Measurements from ENCODE around the gene C11orf58. TPM values are rescaled to one million over a fixed set of nuclear protein-coding genes. Genes with fewer than 3 reads are reported as not detected.

Gene C11orf58
- total RNA-seq, 4 donors from 2014 or later = 144 to 202 (median 175) TPM

DNA sequence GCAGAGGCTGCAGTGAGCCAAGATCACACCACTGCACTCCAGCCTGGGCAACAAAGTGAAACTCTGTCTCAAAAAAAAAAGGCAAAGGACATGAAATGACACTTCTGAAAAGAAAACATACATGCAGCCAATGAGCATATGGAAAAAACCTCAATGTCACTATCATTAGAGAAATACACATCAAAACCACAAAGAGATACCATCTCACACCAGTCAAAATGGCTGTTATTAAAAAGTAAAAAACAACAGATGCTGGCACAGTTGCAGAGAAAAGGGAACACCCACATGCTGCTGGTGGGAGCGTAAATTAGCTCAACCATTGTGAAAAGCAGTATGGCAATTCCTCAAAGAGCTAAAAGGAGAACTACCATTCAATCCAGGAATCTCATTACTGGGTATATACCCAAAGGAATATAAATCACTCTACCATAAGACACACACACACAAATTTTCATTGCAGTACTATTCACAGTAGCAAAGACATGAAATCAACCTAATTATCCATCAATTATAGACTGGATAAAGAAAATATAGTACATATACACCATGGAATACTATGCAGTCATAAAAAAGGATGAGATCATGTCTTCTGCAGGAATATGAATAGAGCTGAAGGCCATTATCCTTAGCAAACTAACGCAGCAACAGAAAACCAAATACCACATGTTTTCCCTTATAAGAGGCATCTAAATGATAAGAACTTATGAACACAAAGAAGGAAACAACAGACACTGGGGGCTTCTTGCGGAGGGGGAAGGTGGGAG lies 15.7 kb upstream of the C11orf58 start:
- DNase-seq (ENCODE audit: extremely low spot score) = no peak
- Histone ChIP-seq H3K27me3 (no peaks in the 10 kb centered on the region), H3K9me3 (no peaks in the 10 kb centered on the region), H3K4me3 (no peak overlapping the region), H3K27ac (replicated peaks in 1 of 4) (no peak overlapping the region), H3K4me1 (no peaks in the 10 kb centered on the region), H3K36me3 (no peaks in the 10 kb centered on the region)
- intact Hi-C loops (cut with DNase I) = no loop called here
- TF ChIP-seq, protein P1, sequence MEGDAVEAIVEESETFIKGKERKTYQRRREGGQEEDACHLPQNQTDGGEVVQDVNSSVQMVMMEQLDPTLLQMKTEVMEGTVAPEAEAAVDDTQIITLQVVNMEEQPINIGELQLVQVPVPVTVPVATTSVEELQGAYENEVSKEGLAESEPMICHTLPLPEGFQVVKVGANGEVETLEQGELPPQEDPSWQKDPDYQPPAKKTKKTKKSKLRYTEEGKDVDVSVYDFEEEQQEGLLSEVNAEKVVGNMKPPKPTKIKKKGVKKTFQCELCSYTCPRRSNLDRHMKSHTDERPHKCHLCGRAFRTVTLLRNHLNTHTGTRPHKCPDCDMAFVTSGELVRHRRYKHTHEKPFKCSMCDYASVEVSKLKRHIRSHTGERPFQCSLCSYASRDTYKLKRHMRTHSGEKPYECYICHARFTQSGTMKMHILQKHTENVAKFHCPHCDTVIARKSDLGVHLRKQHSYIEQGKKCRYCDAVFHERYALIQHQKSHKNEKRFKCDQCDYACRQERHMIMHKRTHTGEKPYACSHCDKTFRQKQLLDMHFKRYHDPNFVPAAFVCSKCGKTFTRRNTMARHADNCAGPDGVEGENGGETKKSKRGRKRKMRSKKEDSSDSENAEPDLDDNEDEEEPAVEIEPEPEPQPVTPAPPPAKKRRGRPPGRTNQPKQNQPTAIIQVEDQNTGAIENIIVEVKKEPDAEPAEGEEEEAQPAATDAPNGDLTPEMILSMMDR (IDR thresholded peaks at IDR 0.05) = no peak
- TF ChIP-seq POLR2AphosphoS5 (IDR thresholded peaks at IDR 0.05) = no peak
- TF ChIP-seq POLR2A (IDR thresholded peaks at IDR 0.05; ENCODE audit: low read depth) = no peak
- TF ChIP-seq EP300 (IDR thresholded peaks at IDR 0.05) = no peak
- WGBS = 79% methylated on average over 3 of the region's 3 CpGs

DNA sequence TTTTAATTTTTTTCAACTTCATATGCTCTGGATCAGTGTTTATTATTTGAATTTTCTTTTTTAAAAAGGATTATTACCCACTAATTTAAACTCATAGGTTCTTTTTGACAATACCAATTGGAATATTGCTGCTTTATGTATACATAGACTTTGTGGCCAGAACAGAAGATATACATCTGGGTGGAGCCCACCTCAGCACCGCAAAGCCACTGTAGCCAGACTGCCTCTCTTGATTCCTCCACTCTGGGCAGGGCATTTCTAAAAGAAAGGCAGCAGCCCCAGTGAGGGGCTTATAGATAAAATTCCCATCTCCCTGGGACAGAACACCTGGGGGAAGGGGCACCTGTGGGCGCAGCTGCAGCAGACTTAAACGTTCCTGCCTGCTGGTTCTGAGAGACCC lies 10.6 kb upstream of the C11orf58 start:
- H3K4me1 ChIP-seq = no peaks in the 10 kb centered on the region
- H3K36me3 ChIP-seq = no peaks in the 10 kb centered on the region
- TF ChIP-seq POLR2AphosphoS5 (IDR thresholded peaks at IDR 0.05) (no peak), EP300 (IDR thresholded peaks at IDR 0.05) (no peak), POLR2A (IDR thresholded peaks at IDR 0.05; ENCODE audit: low read depth) (no peak)
- TF ChIP-seq, protein P1 (IDR thresholded peaks at IDR 0.05) = no peak
- WGBS = 96% methylated on average over 3 of the region's 3 CpGs
- no peak for DNase-seq (ENCODE audit: extremely low spot score)
- no peaks in the 10 kb centered on the region for H3K27me3 ChIP-seq
- intact Hi-C loops (cut with DNase I) = no loop called here
- H3K9me3 ChIP-seq = no peaks in the 10 kb centered on the region
- H3K27ac ChIP-seq (replicated peaks in 1 of 4) = no peak overlapping the region
- H3K4me3 ChIP-seq = no peak overlapping the region

DNA sequence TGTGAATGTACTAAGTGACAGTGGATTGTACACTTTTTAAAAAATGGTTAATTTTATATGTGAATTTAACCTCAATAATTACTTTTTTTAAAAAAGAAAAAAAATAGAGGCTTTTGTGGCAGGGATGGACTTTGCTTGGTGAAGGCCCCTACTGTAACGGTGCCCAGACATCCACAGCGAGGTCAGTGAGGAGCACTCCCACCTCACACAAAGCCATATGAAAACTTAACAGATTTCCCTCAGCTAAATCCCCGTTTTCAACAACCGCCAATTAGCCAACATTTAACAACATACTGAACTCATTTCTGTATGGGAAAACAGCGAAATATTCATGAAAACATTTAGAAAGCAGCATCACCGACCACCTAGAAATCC lies 642 bp upstream of the C11orf58 start:
- intact Hi-C loops (cut with DNase I) = loop anchor here (2.0 kb wide), 1 partner anchor 339 kb away; the partner anchor contains the start of gene RPS13
- Histone ChIP-seq H3K4me3 (peak overlapping the region; percentile 64 to 84 (median 79)), H3K27ac (replicated peaks in 1 of 4) (peak overlapping the region; percentile 90 to 96 (median 92)), H3K9me3 (no peaks in the 10 kb centered on the region), H3K27me3 (no peaks in the 10 kb centered on the region), H3K36me3 (peaks cover 0 to 3% (median 0%) of the 10 kb centered on the region in 4 donors), H3K4me1 (peaks cover 33 to 41% (median 39%) of the 10 kb centered on the region in 4 donors)
- TF ChIP-seq, protein P1 (IDR thresholded peaks at IDR 0.05) = no peak
- TF ChIP-seq POLR2AphosphoS5 (IDR thresholded peaks at IDR 0.05) = no peak
- no peak for TF ChIP-seq POLR2A (IDR thresholded peaks at IDR 0.05; ENCODE audit: low read depth)
- no peak for TF ChIP-seq EP300 (IDR thresholded peaks at IDR 0.05)
- WGBS = under 1% methylated on average over 6 of the region's 6 CpGs
- DNase-seq (ENCODE audit: extremely low spot score) = no peak

DNA sequence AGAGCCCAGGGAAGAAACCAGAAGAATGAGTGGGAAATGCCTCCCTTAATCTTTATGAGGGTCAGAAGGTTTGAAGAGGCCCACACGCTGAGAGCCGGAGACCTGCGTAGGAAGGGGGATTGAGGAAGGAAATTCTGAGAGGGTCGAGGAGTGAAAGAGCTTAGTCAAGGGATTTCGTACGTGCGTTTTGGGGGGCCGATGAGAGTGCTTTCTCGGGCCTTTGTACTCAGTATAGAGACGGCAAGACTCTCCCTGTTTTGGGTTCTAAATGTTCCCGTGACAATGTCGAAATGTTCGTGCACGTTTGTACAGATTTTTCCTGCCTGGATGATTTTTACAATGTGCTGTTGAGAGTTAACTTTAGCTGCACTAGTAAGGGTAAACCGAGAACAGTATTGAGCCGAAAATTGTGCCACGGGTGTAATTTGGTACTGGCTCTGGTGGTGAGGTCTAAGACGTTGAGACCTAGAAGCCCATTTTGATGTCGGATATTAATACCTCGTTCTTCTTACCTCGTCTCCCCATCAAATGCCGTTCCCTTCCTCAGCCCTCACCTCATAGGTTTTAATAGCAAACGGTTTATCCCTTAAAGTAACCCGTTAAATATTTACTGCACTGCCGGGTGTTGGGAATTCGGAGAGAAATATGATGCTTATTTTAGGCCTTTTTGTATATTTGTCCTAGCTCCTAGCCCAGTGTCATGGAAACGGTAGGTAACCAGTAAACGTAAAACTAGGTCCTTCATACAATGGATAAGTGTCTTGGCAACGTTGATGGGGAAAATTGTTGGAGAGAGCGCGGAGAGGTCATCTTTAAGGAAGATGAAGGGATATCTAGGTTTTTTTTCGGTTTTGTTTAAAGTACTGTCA lies 734 bp downstream of the C11orf58 start:
- intact Hi-C loops (cut with DNase I) = loop anchor here (2.0 kb wide), 1 partner anchor 338 kb away; the partner anchor contains the start of gene RPS13
- Histone ChIP-seq H3K4me3 (peak overlapping the region; percentile 64 to 84 (median 79)), H3K36me3 (peaks cover 0 to 3% (median 0%) of the 10 kb centered on the region in 4 donors), H3K4me1 (peaks cover 44 to 54% (median 51%) of the 10 kb centered on the region in 4 donors), H3K27me3 (no peaks in the 10 kb centered on the region), H3K9me3 (no peaks in the 10 kb centered on the region), H3K27ac (replicated peaks in 1 of 4) (peak overlapping the region; percentile 90 to 96 (median 92))
- WGBS = 3% methylated on average over 32 of the region's 32 CpGs
- no peak for DNase-seq (ENCODE audit: extremely low spot score)
- TF ChIP-seq POLR2AphosphoS5 (IDR thresholded peaks at IDR 0.05) (no peak), POLR2A (IDR thresholded peaks at IDR 0.05; ENCODE audit: low read depth) (no peak), EP300 (IDR thresholded peaks at IDR 0.05) (no peak)
- TF ChIP-seq, protein P1 (IDR thresholded peaks at IDR 0.05) = no peak
